WTC11 (cell line): ENCODE results near the gene EP300. TPM values are rescaled to one million over a fixed set of nuclear protein-coding genes. Genes with fewer than 3 reads are reported as not detected.

ENCODE experiments used
- ATF1 ChIP-seq: sonication (generic); formaldehyde crosslinking; IDR thresholded peaks from 2 replicates; pipeline ENCODE4 v1.8.1; 2023; ENCODE audit warnings: mild to moderate bottlenecking, moderate library complexity, missing genetic modification reagents
- CBFB ChIP-seq: sonication (generic); formaldehyde crosslinking; IDR thresholded peaks from 2 replicates; pipeline ENCODE4 v1.8.1; 2022; ENCODE audit warnings: mild to moderate bottlenecking, low read depth, missing genetic modification reagents
- CREB1 ChIP-seq: sonication (generic); formaldehyde crosslinking; IDR thresholded peaks from 2 replicates; pipeline ENCODE4 v1.8.0; 2023; ENCODE audit warnings: mild to moderate bottlenecking, missing genetic modification reagents
- CREM ChIP-seq: sonication (generic); formaldehyde crosslinking; IDR thresholded peaks from 2 replicates; pipeline ENCODE4 v1.8.1; 2022; ENCODE audit warnings: mild to moderate bottlenecking, missing genetic modification reagents, moderate library complexity
- E2F4 ChIP-seq: sonication (generic); formaldehyde crosslinking; IDR thresholded peaks from 2 replicates; pipeline ENCODE4 v1.8.1; 2022; ENCODE audit warnings: low read depth, mild to moderate bottlenecking, moderate library complexity, missing genetic modification reagents, borderline replicate concordance
- EMX1 ChIP-seq: fragments of 250-450 bp; sonication (Bioruptor Pico); IDR thresholded peaks from 2 replicates; pipeline ENCODE4 v1.8.0; 2021; ENCODE audit warnings: mild to moderate bottlenecking
- ESRRA ChIP-seq: sonication (generic); formaldehyde crosslinking; IDR thresholded peaks from 2 replicates; pipeline ENCODE4 v1.8.1; 2022; ENCODE audit warnings: mild to moderate bottlenecking, missing genetic modification reagents, borderline replicate concordance
- JAZF1 ChIP-seq: fragments of 250-450 bp; sonication (Bioruptor Pico); IDR thresholded peaks from 2 replicates; pipeline ENCODE4 v1.9.0; 2021; ENCODE audit warnings: moderate library complexity, mild to moderate bottlenecking, inconsistent platforms
- JUN ChIP-seq: sonication (generic); formaldehyde crosslinking; IDR thresholded peaks from 2 replicates; pipeline ENCODE4 v1.8.0; 2023; ENCODE audit warnings: mild to moderate bottlenecking, missing genetic modification reagents
- NFYB ChIP-seq: sonication (generic); formaldehyde crosslinking; conservative IDR thresholded peaks from 2 replicates; pipeline ENCODE4 v1.8.0; 2022; ENCODE audit warnings: low read depth, missing genetic modification reagents
- NR2C2 ChIP-seq: sonication (generic); formaldehyde crosslinking; IDR thresholded peaks from 2 replicates; pipeline ENCODE4 v1.8.0; 2022; ENCODE audit warnings: mild to moderate bottlenecking, missing genetic modification reagents
- SMAD3 ChIP-seq: sonication (generic); formaldehyde crosslinking; IDR thresholded peaks from 2 replicates; pipeline ENCODE4 v1.8.0; 2022; ENCODE audit warnings: missing genetic modification reagents, mild to moderate bottlenecking, borderline replicate concordance
- TCF7 ChIP-seq: sonication (generic); formaldehyde crosslinking; IDR thresholded peaks from 2 replicates; pipeline ENCODE4 v1.8.0; 2022; ENCODE audit warnings: mild to moderate bottlenecking, low read depth, missing genetic modification reagents, moderate library complexity
- USF1 ChIP-seq: sonication (generic); formaldehyde crosslinking; IDR thresholded peaks from 2 replicates; pipeline ENCODE4 v1.8.0; 2022; ENCODE audit warnings: mild to moderate bottlenecking, missing genetic modification reagents
- ZNF121 ChIP-seq: sonication (generic); formaldehyde crosslinking; IDR thresholded peaks from 2 replicates; pipeline ENCODE4 v1.8.0; 2023; ENCODE audit warnings: missing genetic modification reagents
- ZNF138 ChIP-seq: sonication (generic); formaldehyde crosslinking; conservative IDR thresholded peaks from 2 replicates; pipeline ENCODE4 v1.8.1; 2022; ENCODE audit warnings: mild to moderate bottlenecking, moderate library complexity, missing genetic modification reagents
- ZNF317 ChIP-seq: sonication (generic); formaldehyde crosslinking; IDR thresholded peaks from 2 replicates; pipeline ENCODE4 v1.8.1; 2023; ENCODE audit warnings: low read depth, mild to moderate bottlenecking, moderate library complexity, missing genetic modification reagents, borderline replicate concordance
- ZNF396 ChIP-seq: fragments of 250-450 bp; sonication (Bioruptor Pico); IDR thresholded peaks from 2 replicates; pipeline ENCODE4 v1.8.0; 2021; ENCODE audit warnings: mild to moderate bottlenecking, moderate library complexity, borderline replicate concordance
- ZNF671 ChIP-seq: fragments of 250-450 bp; sonication (Bioruptor Pico); IDR thresholded peaks from 2 replicates; pipeline ENCODE4 v1.8.0; 2021; ENCODE audit warnings: mild to moderate bottlenecking
- total RNA-seq: library from RNA; stranded (reverse); gene quantifications from 3 replicates; pipeline ENCODE4 v1.2.3, GENCODE V29; 2021
- TF ChIP-seq, protein P1 (sequence below): fragments of 250-450 bp; sonication (Bioruptor Pico); IDR thresholded peaks from 2 replicates; pipeline ENCODE4 v1.8.0; 2021; ENCODE audit warnings: mild to moderate bottlenecking
- TF ChIP-seq, protein P2 (sequence below): sonication (generic); formaldehyde crosslinking; conservative IDR thresholded peaks from 2 replicates; pipeline ENCODE4 v1.8.1; 2022; ENCODE audit warnings: mild to moderate bottlenecking, missing genetic modification reagents
- TF ChIP-seq, protein P3 (sequence below): sonication (generic); formaldehyde crosslinking; IDR thresholded peaks from 2 replicates; pipeline ENCODE4 v1.8.0; 2022; ENCODE audit warnings: mild to moderate bottlenecking, missing genetic modification reagents
- TF ChIP-seq, protein P4 (sequence below): sonication (generic); formaldehyde crosslinking; IDR thresholded peaks from 2 replicates; pipeline ENCODE4 v1.8.1; 2022; ENCODE audit warnings: low read depth, missing genetic modification reagents, borderline replicate concordance
- TF ChIP-seq, protein P5 (sequence below): sonication (generic); formaldehyde crosslinking; IDR thresholded peaks from 2 replicates; pipeline ENCODE4 v1.8.1; 2023; ENCODE audit warnings: mild to moderate bottlenecking, missing genetic modification reagents, borderline replicate concordance
- TF ChIP-seq, protein P6 (sequence below): sonication (generic); formaldehyde crosslinking; IDR thresholded peaks from 2 replicates; pipeline ENCODE4 v1.8.0; 2023; ENCODE audit warnings: missing genetic modification reagents, mild to moderate bottlenecking, borderline replicate concordance

The EP300 gene
- total RNA-seq, 1 experiment from 2014 or later, result 97.1 TPM

DNA sequence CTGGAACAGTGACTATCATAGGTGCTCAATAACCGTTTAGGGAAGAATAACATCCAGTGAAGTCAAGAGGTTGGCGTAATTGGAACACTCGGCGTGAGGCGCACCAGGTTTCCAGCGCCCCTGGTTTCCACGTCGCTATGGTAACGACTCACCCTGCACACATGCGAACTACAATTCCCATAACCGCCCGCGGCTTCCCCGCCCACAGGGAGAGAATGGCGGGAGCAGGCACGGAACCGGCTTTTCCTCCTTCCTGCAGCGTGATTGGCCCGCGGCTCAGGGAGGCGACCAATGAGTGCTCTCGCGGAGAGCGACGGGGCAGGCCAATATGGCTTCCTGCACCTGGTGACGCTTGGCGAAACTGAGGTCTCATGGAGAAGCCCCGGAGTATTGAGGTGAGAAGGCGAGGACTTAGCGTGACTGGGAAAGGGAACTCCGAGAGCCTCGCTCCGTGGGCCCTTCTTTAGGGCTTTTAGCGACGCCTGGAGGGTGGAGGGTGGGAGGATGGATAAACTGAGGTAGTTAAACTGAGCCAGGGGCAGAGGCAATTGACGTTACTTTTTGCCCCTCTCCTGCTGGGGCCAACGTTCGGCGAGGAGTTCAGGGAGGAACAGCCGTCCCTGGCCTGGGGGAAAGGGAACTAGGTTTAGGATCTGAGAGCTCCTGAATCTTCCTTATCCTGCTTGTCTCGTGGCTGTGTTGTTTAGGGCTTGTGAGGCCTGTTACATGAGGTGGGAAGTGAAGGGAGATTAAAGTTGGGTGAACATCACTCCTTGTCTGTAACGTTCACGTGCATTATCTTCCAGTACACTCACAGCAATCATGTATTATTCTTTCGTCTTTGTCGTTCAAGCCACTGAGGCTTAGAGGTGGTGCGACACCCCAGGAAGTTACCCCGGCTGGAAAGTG, 112.9 kb downstream of the EP300 start, which contains the start of gene L3MBTL2 (continued):
- TF ChIP-seq USF1 (CRISPR knock-in tag), result peak; percentile 71; the same call in 1 of the 2 replicates
- TF ChIP-seq JAZF1 (CRISPR knock-in tag), result no peak
- TF ChIP-seq ZNF396 (CRISPR knock-in tag), result no peak
- TF ChIP-seq, protein P1, sequence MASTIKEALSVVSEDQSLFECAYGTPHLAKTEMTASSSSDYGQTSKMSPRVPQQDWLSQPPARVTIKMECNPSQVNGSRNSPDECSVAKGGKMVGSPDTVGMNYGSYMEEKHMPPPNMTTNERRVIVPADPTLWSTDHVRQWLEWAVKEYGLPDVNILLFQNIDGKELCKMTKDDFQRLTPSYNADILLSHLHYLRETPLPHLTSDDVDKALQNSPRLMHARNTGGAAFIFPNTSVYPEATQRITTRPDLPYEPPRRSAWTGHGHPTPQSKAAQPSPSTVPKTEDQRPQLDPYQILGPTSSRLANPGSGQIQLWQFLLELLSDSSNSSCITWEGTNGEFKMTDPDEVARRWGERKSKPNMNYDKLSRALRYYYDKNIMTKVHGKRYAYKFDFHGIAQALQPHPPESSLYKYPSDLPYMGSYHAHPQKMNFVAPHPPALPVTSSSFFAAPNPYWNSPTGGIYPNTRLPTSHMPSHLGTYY, result no peak
- no peak for TF ChIP-seq JUN (CRISPR knock-in tag)
- TF ChIP-seq ZNF317 (CRISPR knock-in tag), result no peak
- 0 out of 2 replicates have a peak, but pooled peaks have one; percentile 31 for TF ChIP-seq CREM (CRISPR knock-in tag)
- TF ChIP-seq ATF1, result no peak
- TF ChIP-seq ZNF138, result no peak
- no peak for TF ChIP-seq CBFB (CRISPR knock-in tag)
- TF ChIP-seq, protein P2, sequence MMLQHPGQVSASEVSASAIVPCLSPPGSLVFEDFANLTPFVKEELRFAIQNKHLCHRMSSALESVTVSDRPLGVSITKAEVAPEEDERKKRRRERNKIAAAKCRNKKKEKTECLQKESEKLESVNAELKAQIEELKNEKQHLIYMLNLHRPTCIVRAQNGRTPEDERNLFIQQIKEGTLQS (CRISPR knock-in tag), result no peak
- TF ChIP-seq, protein P3, sequence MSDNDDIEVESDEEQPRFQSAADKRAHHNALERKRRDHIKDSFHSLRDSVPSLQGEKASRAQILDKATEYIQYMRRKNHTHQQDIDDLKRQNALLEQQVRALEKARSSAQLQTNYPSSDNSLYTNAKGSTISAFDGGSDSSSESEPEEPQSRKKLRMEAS, result peak; percentile 79
- no peak for TF ChIP-seq EMX1 (CRISPR knock-in tag)
- TF ChIP-seq SMAD3 (CRISPR knock-in tag), result no peak
- TF ChIP-seq ZNF121, result no peak
- no peak for TF ChIP-seq CREB1 (CRISPR knock-in tag)
- TF ChIP-seq ZNF671 (CRISPR knock-in tag), result no peak
- TF ChIP-seq, protein P4, sequence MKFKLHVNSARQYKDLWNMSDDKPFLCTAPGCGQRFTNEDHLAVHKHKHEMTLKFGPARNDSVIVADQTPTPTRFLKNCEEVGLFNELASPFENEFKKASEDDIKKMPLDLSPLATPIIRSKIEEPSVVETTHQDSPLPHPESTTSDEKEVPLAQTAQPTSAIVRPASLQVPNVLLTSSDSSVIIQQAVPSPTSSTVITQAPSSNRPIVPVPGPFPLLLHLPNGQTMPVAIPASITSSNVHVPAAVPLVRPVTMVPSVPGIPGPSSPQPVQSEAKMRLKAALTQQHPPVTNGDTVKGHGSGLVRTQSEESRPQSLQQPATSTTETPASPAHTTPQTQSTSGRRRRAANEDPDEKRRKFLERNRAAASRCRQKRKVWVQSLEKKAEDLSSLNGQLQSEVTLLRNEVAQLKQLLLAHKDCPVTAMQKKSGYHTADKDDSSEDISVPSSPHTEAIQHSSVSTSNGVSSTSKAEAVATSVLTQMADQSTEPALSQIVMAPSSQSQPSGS (CRISPR knock-in tag), result no peak
- TF ChIP-seq, protein P5, sequence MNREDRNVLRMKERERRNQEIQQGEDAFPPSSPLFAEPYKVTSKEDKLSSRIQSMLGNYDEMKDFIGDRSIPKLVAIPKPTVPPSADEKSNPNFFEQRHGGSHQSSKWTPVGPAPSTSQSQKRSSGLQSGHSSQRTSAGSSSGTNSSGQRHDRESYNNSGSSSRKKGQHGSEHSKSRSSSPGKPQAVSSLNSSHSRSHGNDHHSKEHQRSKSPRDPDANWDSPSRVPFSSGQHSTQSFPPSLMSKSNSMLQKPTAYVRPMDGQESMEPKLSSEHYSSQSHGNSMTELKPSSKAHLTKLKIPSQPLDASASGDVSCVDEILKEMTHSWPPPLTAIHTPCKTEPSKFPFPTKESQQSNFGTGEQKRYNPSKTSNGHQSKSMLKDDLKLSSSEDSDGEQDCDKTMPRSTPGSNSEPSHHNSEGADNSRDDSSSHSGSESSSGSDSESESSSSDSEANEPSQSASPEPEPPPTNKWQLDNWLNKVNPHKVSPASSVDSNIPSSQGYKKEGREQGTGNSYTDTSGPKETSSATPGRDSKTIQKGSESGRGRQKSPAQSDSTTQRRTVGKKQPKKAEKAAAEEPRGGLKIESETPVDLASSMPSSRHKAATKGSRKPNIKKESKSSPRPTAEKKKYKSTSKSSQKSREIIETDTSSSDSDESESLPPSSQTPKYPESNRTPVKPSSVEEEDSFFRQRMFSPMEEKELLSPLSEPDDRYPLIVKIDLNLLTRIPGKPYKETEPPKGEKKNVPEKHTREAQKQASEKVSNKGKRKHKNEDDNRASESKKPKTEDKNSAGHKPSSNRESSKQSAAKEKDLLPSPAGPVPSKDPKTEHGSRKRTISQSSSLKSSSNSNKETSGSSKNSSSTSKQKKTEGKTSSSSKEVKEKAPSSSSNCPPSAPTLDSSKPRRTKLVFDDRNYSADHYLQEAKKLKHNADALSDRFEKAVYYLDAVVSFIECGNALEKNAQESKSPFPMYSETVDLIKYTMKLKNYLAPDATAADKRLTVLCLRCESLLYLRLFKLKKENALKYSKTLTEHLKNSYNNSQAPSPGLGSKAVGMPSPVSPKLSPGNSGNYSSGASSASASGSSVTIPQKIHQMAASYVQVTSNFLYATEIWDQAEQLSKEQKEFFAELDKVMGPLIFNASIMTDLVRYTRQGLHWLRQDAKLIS (CRISPR knock-in tag), result no peak
- TF ChIP-seq ESRRA (CRISPR knock-in tag), result no peak
- TF ChIP-seq, protein P6, sequence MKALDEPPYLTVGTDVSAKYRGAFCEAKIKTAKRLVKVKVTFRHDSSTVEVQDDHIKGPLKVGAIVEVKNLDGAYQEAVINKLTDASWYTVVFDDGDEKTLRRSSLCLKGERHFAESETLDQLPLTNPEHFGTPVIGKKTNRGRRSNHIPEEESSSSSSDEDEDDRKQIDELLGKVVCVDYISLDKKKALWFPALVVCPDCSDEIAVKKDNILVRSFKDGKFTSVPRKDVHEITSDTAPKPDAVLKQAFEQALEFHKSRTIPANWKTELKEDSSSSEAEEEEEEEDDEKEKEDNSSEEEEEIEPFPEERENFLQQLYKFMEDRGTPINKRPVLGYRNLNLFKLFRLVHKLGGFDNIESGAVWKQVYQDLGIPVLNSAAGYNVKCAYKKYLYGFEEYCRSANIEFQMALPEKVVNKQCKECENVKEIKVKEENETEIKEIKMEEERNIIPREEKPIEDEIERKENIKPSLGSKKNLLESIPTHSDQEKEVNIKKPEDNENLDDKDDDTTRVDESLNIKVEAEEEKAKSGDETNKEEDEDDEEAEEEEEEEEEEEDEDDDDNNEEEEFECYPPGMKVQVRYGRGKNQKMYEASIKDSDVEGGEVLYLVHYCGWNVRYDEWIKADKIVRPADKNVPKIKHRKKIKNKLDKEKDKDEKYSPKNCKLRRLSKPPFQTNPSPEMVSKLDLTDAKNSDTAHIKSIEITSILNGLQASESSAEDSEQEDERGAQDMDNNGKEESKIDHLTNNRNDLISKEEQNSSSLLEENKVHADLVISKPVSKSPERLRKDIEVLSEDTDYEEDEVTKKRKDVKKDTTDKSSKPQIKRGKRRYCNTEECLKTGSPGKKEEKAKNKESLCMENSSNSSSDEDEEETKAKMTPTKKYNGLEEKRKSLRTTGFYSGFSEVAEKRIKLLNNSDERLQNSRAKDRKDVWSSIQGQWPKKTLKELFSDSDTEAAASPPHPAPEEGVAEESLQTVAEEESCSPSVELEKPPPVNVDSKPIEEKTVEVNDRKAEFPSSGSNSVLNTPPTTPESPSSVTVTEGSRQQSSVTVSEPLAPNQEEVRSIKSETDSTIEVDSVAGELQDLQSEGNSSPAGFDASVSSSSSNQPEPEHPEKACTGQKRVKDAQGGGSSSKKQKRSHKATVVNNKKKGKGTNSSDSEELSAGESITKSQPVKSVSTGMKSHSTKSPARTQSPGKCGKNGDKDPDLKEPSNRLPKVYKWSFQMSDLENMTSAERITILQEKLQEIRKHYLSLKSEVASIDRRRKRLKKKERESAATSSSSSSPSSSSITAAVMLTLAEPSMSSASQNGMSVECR (CRISPR knock-in tag), result peak; percentile 90; the same call in 1 of the 2 replicates
- no peak for TF ChIP-seq E2F4 (CRISPR knock-in tag)
- no peak for TF ChIP-seq NR2C2 (CRISPR knock-in tag)
- no peak for TF ChIP-seq TCF7 (CRISPR knock-in tag)
- TF ChIP-seq NFYB (CRISPR knock-in tag), result peak; percentile 86
